ENCODE measurements around the gene PTPRN2. TPM values are rescaled to one million over a fixed set of nuclear protein-coding genes. Genes with fewer than 3 reads are reported as not detected.

The PTPRN2 gene
- total and polyA plus RNA-seq, 2 of the 8 experiments (the other 6 are each of a cell fraction or from before 2014, with no cell fraction given): 2.6 to 4.5 TPM

GRCh38 chr7:158106272-158106671 lies 481.4 kb downstream of the PTPRN2 start (continued):
- TF ChIP-seq CHD7 (IDR thresholded peaks at IDR 0.05; ENCODE audit: insufficient replicate concordance, low read length): no peak
- no peak for TF ChIP-seq BCL11A (IDR thresholded peaks at IDR 0.05; ENCODE audit: low read depth in 2 of 2, low read length in 2 of 2)
- TF ChIP-seq SUZ12 (IDR thresholded peaks at IDR 0.05; ENCODE audit: low read length): no peak
- no peak for TF ChIP-seq SIN3A (conservative IDR thresholded peaks at IDR 0.05 in 1 of 2, IDR thresholded peaks at IDR 0.05 in 1 of 2; ENCODE audit: low read depth in 1 of 2, low read length in 2 of 2)
- TF ChIP-seq SP1 (IDR thresholded peaks at IDR 0.05; ENCODE audit: low read depth, low read length): no peak
- TF ChIP-seq TBP (IDR thresholded peaks at IDR 0.05; ENCODE audit: low read depth, low read length): no peak
- TF ChIP-seq CBX8 (IDR thresholded peaks at IDR 0.05; ENCODE audit: borderline replicate concordance, low read depth, low read length): no peak
- TF ChIP-seq CHD1 (IDR thresholded peaks at IDR 0.05; ENCODE audit: low read depth, low read length): no peak
- TF ChIP-seq CBX5 (IDR thresholded peaks at IDR 0.05; ENCODE audit: low read depth, low read length): no peak
- TF ChIP-seq RNF2 (IDR thresholded peaks at IDR 0.05; ENCODE audit: borderline replicate concordance, low read depth, low read length, missing control alignments, poor library complexity, severe bottlenecking): no peak
- no peak for TF ChIP-seq TAF1 (IDR thresholded peaks at IDR 0.05; ENCODE audit: low read depth, low read length)
- TF ChIP-seq POLR2A (IDR thresholded peaks at IDR 0.05; ENCODE audit: control extremely low read depth in 1 of 2, low read depth in 2 of 2, low read length in 2 of 2): no peak
- no peak for TF ChIP-seq NRF1 (IDR thresholded peaks at IDR 0.05; ENCODE audit: low read depth, low read length)

All from H1 (cell line).